Neural cell (in vitro differentiated cells): ENCODE results near the gene MOBP. TPM values are rescaled to one million over a fixed set of nuclear protein-coding genes. Genes with fewer than 3 reads are reported as not detected.
"Not testable (repeated sequence)": the region's sequence is repeated elsewhere in the genome, so short reads cannot be mapped to it uniquely, and the experiment has no call there.

Experiments used
- H2AFZ ChIP-seq: fragments of 200-600, 300-800 bp; sonication (generic), shearing (Covaris generic); 2 replicates; pipeline ENCODE4 v1.6.0; 2014; ENCODE audit warnings: low read depth, mild to moderate bottlenecking, antibody characterized with exemption, low read length, moderate library complexity
- H3F3A ChIP-seq: fragments of 200-600 bp; shearing (Covaris generic); 2 replicates; pipeline ENCODE4 v1.6.1; 2016; ENCODE audit warnings: mild to moderate bottlenecking, moderate library complexity, mixed read lengths, antibody characterized with exemption, low read length; ENCODE audit not compliant: insufficient read depth, poor library complexity, severe bottlenecking
- H3K27ac ChIP-seq: fragments of 200-600, 300-800 bp; sonication (generic), shearing (Covaris generic); 2 replicates; pipeline ENCODE4 v1.5.1; 2014; ENCODE audit warnings: mild to moderate bottlenecking, low read length, moderate library complexity
- H3K27me3 ChIP-seq: fragments of 300-800, 200-600 bp; sonication (generic), shearing (Covaris generic); 2 replicates; pipeline ENCODE4 v1.6.0; 2014; ENCODE audit warnings: mild to moderate bottlenecking, low read depth, low read length, moderate library complexity; ENCODE audit not compliant: insufficient read depth
- H3K36me3 ChIP-seq: fragments of 300-800, 200-600 bp; sonication (generic), shearing (Covaris generic); 2 replicates; pipeline ENCODE4 v1.5.1; 2014; ENCODE audit warnings: mild to moderate bottlenecking, antibody characterized with exemption, low read length, moderate library complexity; ENCODE audit not compliant: insufficient read depth
- H3K4me2 ChIP-seq: fragments of 300-800, 200-600 bp; sonication (generic), shearing (Covaris generic); 2 replicates; pipeline ENCODE4 v1.6.0; 2014; ENCODE audit warnings: mild to moderate bottlenecking, low read length
- H3K4me3 ChIP-seq: fragments of 300-800, 200-600 bp; sonication (generic), shearing (Covaris generic); 2 replicates; pipeline ENCODE4 v1.5.1; 2014; ENCODE audit warnings: mild to moderate bottlenecking, low read length, moderate library complexity
- H3K79me2 ChIP-seq: fragments of 200-600 bp; shearing (Covaris generic); replicated peaks from 2 replicates; pipeline ENCODE4 v1.6.0; 2014; ENCODE audit warnings: mild to moderate bottlenecking, low read length, moderate library complexity; ENCODE audit not compliant: insufficient read depth
- H3K9ac ChIP-seq: fragments of 300-800, 200-600 bp; sonication (generic), shearing (Covaris generic); 2 replicates; pipeline ENCODE4 v1.6.1; 2016; ENCODE audit warnings: mild to moderate bottlenecking, low read length, mixed read lengths
- H3K9me2 ChIP-seq: fragments of 200-600 bp; shearing (Covaris generic); 2 replicates; pipeline ENCODE4 v1.6.1; 2016; ENCODE audit warnings: mild to moderate bottlenecking, low read length, mixed read lengths; ENCODE audit not compliant: insufficient read depth
- H3K9me3 ChIP-seq: fragments of 200-600, 300-800 bp; sonication (generic), shearing (Covaris generic); 2 replicates; pipeline ENCODE4 v1.6.1; 2016; ENCODE audit warnings: mild to moderate bottlenecking, mixed run types, low read length, moderate library complexity, mixed read lengths
- H4K20me1 ChIP-seq: fragments of 200-600 bp; shearing (Covaris generic); 2 replicates; pipeline ENCODE4 v1.6.1; 2016; ENCODE audit warnings: mild to moderate bottlenecking, mixed run types; ENCODE audit not compliant: insufficient read depth
- EP300 ChIP-seq: fragments of 450-650 bp; conservative IDR thresholded peaks from 2 replicates; pipeline ENCODE4 v1.6.1; 2014; ENCODE audit warnings: antibody characterized with exemption, mild to moderate bottlenecking, moderate library complexity; ENCODE audit not compliant: poor library complexity, severe bottlenecking
- EZH2 ChIP-seq: fragments of 200-600, 300-800 bp; shearing (Covaris generic), sonication (generic); IDR thresholded peaks from 2 replicates; pipeline ENCODE4 v1.6.1; 2014; ENCODE audit warnings: antibody characterized with exemption, low read length, borderline replicate concordance, mild to moderate bottlenecking; ENCODE audit not compliant: insufficient read depth, poor library complexity, severe bottlenecking
- MXI1 ChIP-seq: fragments of 450-650 bp; conservative IDR thresholded peaks from 2 replicates; pipeline ENCODE4 v1.6.1; 2014; ENCODE audit warnings: antibody characterized with exemption, mild to moderate bottlenecking; ENCODE audit not compliant: poor library complexity, severe bottlenecking
- POLR2AphosphoS5 ChIP-seq: IDR thresholded peaks from 2 replicates; pipeline ENCODE4 v1.6.1; 2012
- RAD21 ChIP-seq: fragments of 450-650 bp; conservative IDR thresholded peaks from 2 replicates; pipeline ENCODE4 v1.6.1; 2014; ENCODE audit warnings: antibody characterized with exemption, mild to moderate bottlenecking, moderate library complexity
- SMC3 ChIP-seq: fragments of 450-650 bp; conservative IDR thresholded peaks from 2 replicates; pipeline ENCODE4 v1.6.1; 2014; ENCODE audit warnings: antibody characterized with exemption, mild to moderate bottlenecking, moderate library complexity; ENCODE audit not compliant: poor library complexity
- TAF1 ChIP-seq: IDR thresholded peaks from 2 replicates; pipeline ENCODE4 v1.6.1; 2012; ENCODE audit warnings: low read depth
- polyA minus RNA-seq: library from RNA; depleted of rRNA, polyadenylated mRNA; stranded (reverse); fragments of >200 nt; gene quantifications from 2 replicates; pipeline ENCODE4 v1.2.3, GENCODE V29; 2014
- polyA plus RNA-seq: library from polyadenylated mRNA; depleted of rRNA; stranded (reverse); fragments of >200 nt; gene quantifications from 2 replicates; pipeline ENCODE4 v1.2.3, GENCODE V29; 2014
- TF ChIP-seq, protein P1 (sequence below): fragments of 450-650 bp; IDR thresholded peaks from 2 replicates; pipeline ENCODE4 v1.5.1; 2014; ENCODE audit warnings: antibody characterized with exemption, mild to moderate bottlenecking, moderate library complexity; ENCODE audit not compliant: poor library complexity, severe bottlenecking
- TF ChIP-seq, protein P2 (sequence below): IDR thresholded peaks from 2 replicates; pipeline ENCODE4 v1.6.1; 2012; ENCODE audit warnings: borderline replicate concordance

Gene MOBP
- polyA plus RNA-seq (not detected in 2 replicates), polyA minus RNA-seq (0.24 TPM in 1 of 2 replicates, not detected in the other)

DNA sequence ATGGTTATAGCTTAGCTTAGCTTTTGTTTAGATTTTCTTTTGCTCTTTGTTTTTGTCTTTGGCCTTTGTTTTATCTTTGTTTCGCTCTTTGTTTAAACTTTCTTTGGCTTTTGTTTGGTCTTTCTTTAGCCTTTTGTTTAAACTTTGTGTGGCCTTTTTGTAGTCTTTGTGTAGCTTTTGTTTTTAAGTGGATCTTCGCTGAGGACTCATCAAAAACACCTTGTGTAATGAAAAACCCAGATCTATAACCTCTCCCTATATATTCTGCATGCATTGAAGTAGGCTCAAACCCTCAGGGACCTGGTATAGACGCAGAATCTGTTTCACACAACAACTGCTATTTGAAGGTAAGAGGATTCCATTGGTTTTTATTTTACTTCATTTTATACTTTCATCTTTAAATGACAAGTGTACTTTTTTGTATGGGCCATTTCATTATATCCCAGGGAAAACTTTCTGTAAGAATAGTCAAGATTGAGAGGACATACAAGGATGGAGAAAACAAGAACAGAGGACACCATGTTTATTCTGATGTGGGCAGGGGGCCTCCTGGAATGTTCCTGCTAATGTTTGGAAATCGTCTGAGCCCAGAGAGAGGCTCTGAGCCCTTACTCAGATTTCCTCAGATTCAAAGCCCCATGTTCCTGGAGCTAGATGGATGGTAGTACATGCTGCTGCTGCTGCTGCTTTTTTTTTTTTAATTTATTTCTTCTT is at the start of gene MOBP:
TSS of gene MOBP (plus strand) at position 287 of the 714 bp plus-strand sequence. CDS start 34,390 bp downstream, outside the sequence.
- no peak within 1 kb of the TSS for H3K4me2 ChIP-seq
- TF ChIP-seq TAF1 (no peak), MXI1 (no peak), POLR2AphosphoS5 (no peak), EZH2 (no peak)
- TF ChIP-seq, protein P1, sequence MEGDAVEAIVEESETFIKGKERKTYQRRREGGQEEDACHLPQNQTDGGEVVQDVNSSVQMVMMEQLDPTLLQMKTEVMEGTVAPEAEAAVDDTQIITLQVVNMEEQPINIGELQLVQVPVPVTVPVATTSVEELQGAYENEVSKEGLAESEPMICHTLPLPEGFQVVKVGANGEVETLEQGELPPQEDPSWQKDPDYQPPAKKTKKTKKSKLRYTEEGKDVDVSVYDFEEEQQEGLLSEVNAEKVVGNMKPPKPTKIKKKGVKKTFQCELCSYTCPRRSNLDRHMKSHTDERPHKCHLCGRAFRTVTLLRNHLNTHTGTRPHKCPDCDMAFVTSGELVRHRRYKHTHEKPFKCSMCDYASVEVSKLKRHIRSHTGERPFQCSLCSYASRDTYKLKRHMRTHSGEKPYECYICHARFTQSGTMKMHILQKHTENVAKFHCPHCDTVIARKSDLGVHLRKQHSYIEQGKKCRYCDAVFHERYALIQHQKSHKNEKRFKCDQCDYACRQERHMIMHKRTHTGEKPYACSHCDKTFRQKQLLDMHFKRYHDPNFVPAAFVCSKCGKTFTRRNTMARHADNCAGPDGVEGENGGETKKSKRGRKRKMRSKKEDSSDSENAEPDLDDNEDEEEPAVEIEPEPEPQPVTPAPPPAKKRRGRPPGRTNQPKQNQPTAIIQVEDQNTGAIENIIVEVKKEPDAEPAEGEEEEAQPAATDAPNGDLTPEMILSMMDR, result no peak
- no peaks in the 10 kb centered on the region for H3K9me2 ChIP-seq
- H3K27ac ChIP-seq, result no peak within 1 kb of the TSS
- H3K36me3 ChIP-seq, result no peaks in the 10 kb centered on the region
- H3K4me3 ChIP-seq, result no peak within 1 kb of the TSS
- no peaks in the 10 kb centered on the region for H3F3A ChIP-seq
- H3K9me3 ChIP-seq, result no peaks in the 10 kb centered on the region
- no peaks in the 10 kb centered on the region for H3K79me2 ChIP-seq
- no peak within 1 kb of the TSS for H3K9ac ChIP-seq
- no peak within 1 kb of the TSS for H2AFZ ChIP-seq
- no peaks in the 10 kb centered on the region for H3K27me3 ChIP-seq
- no peaks in the 10 kb centered on the region for H4K20me1 ChIP-seq

- not testable (repeated sequence) for H3K4me2 ChIP-seq, H3K27me3 ChIP-seq, H3K9ac ChIP-seq, H3K9me2 ChIP-seq, H3K27ac ChIP-seq, H3F3A ChIP-seq, H3K9me3 ChIP-seq, H4K20me1 ChIP-seq, H3K79me2 ChIP-seq, H3K4me3 ChIP-seq, H2AFZ ChIP-seq, H3K36me3 ChIP-seq
Observed at GRCh38 chr3:39418556-39419225, 48.8 kb upstream of the MOBP start.

- no peaks in the 10 kb centered on the region for H3K36me3 ChIP-seq
- H3K27ac ChIP-seq, result no peak overlapping the region
- no peaks in the 10 kb centered on the region for H4K20me1 ChIP-seq
- no peaks in the 10 kb centered on the region for H3K79me2 ChIP-seq
- H2AFZ ChIP-seq, result no peak overlapping the region
- H3K9me3 ChIP-seq, result no peaks in the 10 kb centered on the region
- H3K9ac ChIP-seq, result no peak overlapping the region
- H3K27me3 ChIP-seq, result no peaks in the 10 kb centered on the region
- H3K4me3 ChIP-seq, result no peak overlapping the region
- TF ChIP-seq RAD21 (no peak), POLR2AphosphoS5 (no peak), SMC3 (no peak), EZH2 (no peak), EP300 (no peak), TAF1 (no peak), MXI1 (no peak)
- TF ChIP-seq, protein P2, sequence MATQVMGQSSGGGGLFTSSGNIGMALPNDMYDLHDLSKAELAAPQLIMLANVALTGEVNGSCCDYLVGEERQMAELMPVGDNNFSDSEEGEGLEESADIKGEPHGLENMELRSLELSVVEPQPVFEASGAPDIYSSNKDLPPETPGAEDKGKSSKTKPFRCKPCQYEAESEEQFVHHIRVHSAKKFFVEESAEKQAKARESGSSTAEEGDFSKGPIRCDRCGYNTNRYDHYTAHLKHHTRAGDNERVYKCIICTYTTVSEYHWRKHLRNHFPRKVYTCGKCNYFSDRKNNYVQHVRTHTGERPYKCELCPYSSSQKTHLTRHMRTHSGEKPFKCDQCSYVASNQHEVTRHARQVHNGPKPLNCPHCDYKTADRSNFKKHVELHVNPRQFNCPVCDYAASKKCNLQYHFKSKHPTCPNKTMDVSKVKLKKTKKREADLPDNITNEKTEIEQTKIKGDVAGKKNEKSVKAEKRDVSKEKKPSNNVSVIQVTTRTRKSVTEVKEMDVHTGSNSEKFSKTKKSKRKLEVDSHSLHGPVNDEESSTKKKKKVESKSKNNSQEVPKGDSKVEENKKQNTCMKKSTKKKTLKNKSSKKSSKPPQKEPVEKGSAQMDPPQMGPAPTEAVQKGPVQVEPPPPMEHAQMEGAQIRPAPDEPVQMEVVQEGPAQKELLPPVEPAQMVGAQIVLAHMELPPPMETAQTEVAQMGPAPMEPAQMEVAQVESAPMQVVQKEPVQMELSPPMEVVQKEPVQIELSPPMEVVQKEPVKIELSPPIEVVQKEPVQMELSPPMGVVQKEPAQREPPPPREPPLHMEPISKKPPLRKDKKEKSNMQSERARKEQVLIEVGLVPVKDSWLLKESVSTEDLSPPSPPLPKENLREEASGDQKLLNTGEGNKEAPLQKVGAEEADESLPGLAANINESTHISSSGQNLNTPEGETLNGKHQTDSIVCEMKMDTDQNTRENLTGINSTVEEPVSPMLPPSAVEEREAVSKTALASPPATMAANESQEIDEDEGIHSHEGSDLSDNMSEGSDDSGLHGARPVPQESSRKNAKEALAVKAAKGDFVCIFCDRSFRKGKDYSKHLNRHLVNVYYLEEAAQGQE, result no peak
- TF ChIP-seq, protein P1, result no peak
- no peaks in the 10 kb centered on the region for H3K9me2 ChIP-seq
- no peaks in the 10 kb centered on the region for H3F3A ChIP-seq
- H3K4me2 ChIP-seq, result no peak overlapping the region
Observed at GRCh38 chr3:39419742-39420315, 47.7 kb upstream of the MOBP start.
